ENCODE results near the gene SMCO2. TPM values are rescaled to one million over a fixed set of nuclear protein-coding genes. Genes with fewer than 3 reads are reported as not detected.

SMCO2 gene
- total and polyA plus RNA-seq, 9 of the 15 experiments (the other 6 are each of a cell fraction or from before 2014, with no cell fraction given): not detected

- TF ChIP-seq GTF3C2 (IDR thresholded peaks at IDR 0.05; ENCODE audit: borderline replicate concordance, extremely low read depth, insufficient read length) (no peak), FOS (IDR thresholded peaks at IDR 0.05; ENCODE audit: extremely low read depth, insufficient read length) (no peak), PURB (CRISPR knock-in tag; IDR thresholded peaks at IDR 0.05; ENCODE audit: low read depth) (no peak), ZNF589 (CRISPR knock-in tag; IDR thresholded peaks at IDR 0.05; ENCODE audit: low read depth) (no peak), STAT6 (CRISPR knock-in tag; IDR thresholded peaks at IDR 0.05) (no peak), STAT5A (IDR thresholded peaks at IDR 0.05; ENCODE audit: borderline replicate concordance, low read length) (no peak), ERF (CRISPR knock-in tag; IDR thresholded peaks at IDR 0.05) (no peak), DLX4 (CRISPR knock-in tag; IDR thresholded peaks at IDR 0.05) (no peak), POLR2A (conservative IDR thresholded peaks at IDR 0.05) (no peak), CBFA2T3 (IDR thresholded peaks at IDR 0.05) (peak; percentile 50), MLLT1 (IDR thresholded peaks at IDR 0.05) (no peak), TFAP4 (CRISPR knock-in tag; IDR thresholded peaks at IDR 0.05; ENCODE audit: borderline replicate concordance) (peak; percentile 35; the same call in 1 of the 2 replicates), TCF7 (IDR thresholded peaks at IDR 0.05; ENCODE audit: borderline replicate concordance) (no peak), TEAD4 (IDR thresholded peaks at IDR 0.05; ENCODE audit: low read length) (peak; percentile 27; the same call in 1 of the 2 replicates), TEAD4 (CRISPR knock-in tag; IDR thresholded peaks at IDR 0.05; ENCODE audit: borderline replicate concordance) (no peak), MYC (IDR thresholded peaks at IDR 0.05; ENCODE audit: low read depth, low read length) (no peak), MYC (CRISPR knock-in tag; IDR thresholded peaks at IDR 0.05; ENCODE audit: borderline replicate concordance, low read depth) (no peak), ZNF165 (CRISPR knock-in tag; IDR thresholded peaks at IDR 0.05; ENCODE audit: borderline replicate concordance) (no peak), HIVEP1 (CRISPR knock-in tag; IDR thresholded peaks at IDR 0.05) (no peak), OTX1 (CRISPR knock-in tag; IDR thresholded peaks at IDR 0.05) (peak; percentile 12; the same call in 1 of the 2 replicates), SMARCA5 (IDR thresholded peaks at IDR 0.05) (no peak), YY1 (IDR thresholded peaks at IDR 0.05; ENCODE audit: borderline replicate concordance in 1 of 3, control insufficient read depth in 1 of 3, extremely low read depth in 1 of 3, insufficient read depth in 3 of 3, insufficient read length in 1 of 3, insufficient replicate concordance in 2 of 3, low read depth in 1 of 3, low read length in 2 of 3) (no peak)
Observed at GRCh38 chr12:27521066-27521465, 74.5 kb downstream of the SMCO2 start (continued).

All from K562 (cell line).